AG04449 (cell line): ENCODE results near the gene SHISA8.

ENCODE experiments used
- CTCF ChIA-PET: fragments of 350-600 bp; formaldehyde crosslinking; extraction: SDS; loops from one replicate; lab custom pipeline; 2021; ENCODE audit warnings: antibody characterized with exemption; lab: Yijun Ruan, JAX
- POLR2A ChIA-PET: fragments of 400-600, 350-600 bp; formaldehyde crosslinking; extraction: SDS; loops from one replicate; lab custom pipeline; 2020; ENCODE audit warnings: antibody characterized with exemption, inconsistent platforms; lab: Yijun Ruan, JAX
- DNase-seq: peaks from one replicate; pipeline ENCODE4 v3.0.0-alpha.2; 2010; ENCODE audit warnings: low read depth, low spot score
- H3K4me3 ChIP-seq: 2 replicates; pipeline ENCODE4 v1.5.1; 2011; ENCODE audit warnings: low read depth, mild to moderate bottlenecking, control low read depth, low read length
- CTCF ChIP-seq: IDR thresholded peaks from one replicate; pipeline ENCODE4 v1.5.1; 2011; ENCODE audit warnings: mild to moderate bottlenecking, moderate library complexity, low read length, control low read depth, inconsistent platforms; ENCODE audit not compliant: insufficient read depth; ENCODE audit errors: missing control alignments

Gene SHISA8

DNA sequence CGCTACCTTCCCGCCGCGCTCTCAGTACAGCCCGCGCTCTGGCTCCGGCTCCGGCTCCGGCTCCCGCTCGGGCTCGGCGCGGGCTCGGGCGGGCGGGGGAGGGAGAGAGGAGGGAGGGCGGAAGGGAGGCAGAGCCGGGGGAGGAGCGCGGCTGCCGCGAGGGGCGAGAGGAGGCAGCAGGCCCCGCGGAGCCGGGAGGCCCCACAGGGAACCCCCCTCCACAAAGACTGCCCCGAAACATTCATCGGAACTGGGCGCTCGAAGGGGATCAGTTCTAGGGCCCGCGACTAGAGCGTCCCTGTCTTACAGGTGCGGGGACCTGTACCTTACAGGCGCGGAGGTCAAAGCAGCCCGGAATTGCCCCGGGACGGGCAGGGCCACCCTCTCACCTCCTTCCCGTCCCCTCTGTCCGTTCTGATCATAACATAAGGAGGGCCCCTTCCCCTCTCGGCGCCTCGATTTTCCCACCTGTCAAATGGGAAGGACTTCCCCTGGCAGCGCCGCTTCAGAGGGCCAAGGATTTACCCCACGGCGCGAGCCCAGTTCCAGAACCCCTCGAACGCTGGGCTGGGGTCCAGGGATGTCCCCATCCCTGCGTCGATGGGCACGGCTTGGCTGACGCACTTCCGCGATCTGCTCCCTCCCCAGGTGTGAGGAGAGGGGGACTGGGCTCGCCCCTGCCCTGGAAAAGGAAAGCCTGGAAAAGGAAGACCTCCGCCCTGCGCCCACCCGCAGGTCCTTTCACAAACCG is at the start of gene SHISA8:
SHISA8 (minus strand) TSS at position 40 of the 751 bp plus-strand sequence. CDS start 407 bp downstream, outside the sequence.
- POLR2A ChIA-PET, result no interaction called here
- no peak within 1 kb of the TSS for H3K4me3 ChIP-seq
- no peak for TF ChIP-seq CTCF
- DNase-seq, result no peak
- CTCF ChIA-PET, result no interaction called here

DNA sequence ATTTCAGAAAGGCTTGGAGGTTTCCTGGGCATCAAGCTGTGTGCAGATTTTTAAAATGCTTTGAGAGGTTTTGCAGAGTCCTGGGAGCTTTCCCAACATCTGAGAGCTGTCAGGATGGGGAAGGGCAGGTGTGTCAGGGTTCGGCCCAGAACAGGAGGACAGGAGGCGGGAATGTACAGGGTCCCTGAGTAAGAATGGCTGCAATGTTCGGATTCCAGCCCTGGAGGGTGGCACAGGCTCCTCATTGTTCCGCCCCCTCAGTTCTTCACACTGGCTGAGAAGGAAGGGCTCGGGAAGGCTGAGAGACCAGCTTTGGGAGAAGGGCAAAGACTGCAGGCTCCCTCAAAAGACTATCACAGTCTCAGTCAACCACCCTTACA is 49.2 kb upstream of the SHISA8 start:
- POLR2A ChIA-PET, result no interaction called here
- CTCF ChIA-PET, result interaction anchor here (1.1 to 7.4 kb wide), 7 partner anchors 7 to 510 kb away, joined by 3 to 36 read pairs (median 4); no protein-coding TSS in a partner anchor
- no peak for TF ChIP-seq CTCF

DNA sequence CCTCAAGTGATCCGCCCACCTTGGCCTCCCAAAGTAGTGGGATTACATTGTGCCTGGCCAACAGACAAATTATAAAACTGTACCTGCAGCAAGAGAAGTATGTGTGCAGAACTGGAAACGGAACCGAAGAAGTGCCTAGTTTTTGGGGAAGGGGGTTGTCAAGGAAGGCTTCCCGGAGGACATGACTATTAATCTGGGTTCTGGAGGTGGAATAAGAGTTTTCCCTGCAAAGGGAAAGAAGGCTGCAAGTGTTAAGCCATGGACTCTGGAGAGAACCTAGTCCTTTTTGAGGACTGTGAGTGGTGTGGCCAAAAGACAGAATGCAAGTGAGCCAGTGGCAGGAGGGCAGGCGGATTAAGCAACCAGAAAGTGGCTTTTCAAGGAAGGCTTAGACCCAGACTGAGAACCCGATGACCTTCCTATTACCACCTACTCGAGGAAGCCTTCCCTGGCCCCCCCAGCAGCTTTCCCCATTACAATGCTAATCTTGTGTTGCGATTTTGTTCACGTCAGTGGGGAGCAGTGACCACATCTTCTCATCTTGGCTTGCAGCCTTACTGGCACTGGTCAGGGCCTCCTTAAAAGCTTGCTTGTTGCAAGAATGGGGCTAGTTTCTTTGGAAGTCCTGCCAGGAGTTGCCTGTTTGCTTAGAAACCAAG is 48.7 kb upstream of the SHISA8 start:
- DNase-seq, result no peak
- ChIA-PET POLR2A (no interaction called here), CTCF (interaction anchor here (0.8 to 7.4 kb wide), 8 partner anchors 8 to 510 kb away, joined by 3 to 36 read pairs (median 4); no protein-coding TSS in a partner anchor)
- no peak for TF ChIP-seq CTCF
- no peak overlapping the region for H3K4me3 ChIP-seq

More for the DNA sequence above, 49.2 kb upstream of the SHISA8 start:
- H3K4me3 ChIP-seq, result no peak overlapping the region
- no peak for DNase-seq

DNA sequence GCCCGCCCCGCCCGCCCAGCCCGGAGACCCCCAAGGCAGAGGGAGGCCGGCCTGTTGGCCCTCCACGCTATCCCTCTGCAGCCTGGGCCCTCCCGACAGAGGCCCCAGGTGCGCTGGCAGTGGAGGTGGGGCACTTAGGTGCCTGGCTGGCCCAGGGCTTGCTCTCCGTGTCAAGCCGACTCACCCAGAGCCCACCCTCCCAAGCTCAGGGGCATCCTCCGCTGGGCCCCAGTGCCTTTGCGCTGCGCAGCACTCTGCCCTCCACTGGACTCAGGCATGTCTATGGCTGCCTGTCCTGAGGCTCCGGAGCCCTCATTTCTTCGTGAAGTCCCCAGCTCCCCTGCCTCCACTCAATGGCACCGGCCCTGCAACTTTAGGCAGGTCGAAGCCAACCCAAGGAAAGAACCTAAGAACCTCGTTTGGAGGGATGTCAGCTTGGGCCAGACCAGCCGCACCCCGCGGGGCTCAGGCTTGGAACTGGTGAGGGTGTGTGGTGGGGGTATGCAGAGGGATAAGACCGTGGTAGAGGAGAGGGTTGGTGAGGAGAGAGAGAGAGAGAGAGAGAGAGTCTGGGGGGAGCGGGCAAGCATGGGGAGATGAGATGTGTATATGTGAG is 43.2 kb upstream of the SHISA8 start:
- no peak overlapping the region for H3K4me3 ChIP-seq
- CTCF ChIA-PET, result interaction anchor here (0.8 to 3.5 kb wide), 7 partner anchors 8 to 478 kb away, joined by 3 to 21 read pairs (median 3); no protein-coding TSS in a partner anchor
- POLR2A ChIA-PET, result no interaction called here
- no peak for DNase-seq
- no peak for TF ChIP-seq CTCF

GRCh38 chr22:41952713-41953112 is 37.8 kb upstream of the SHISA8 start:
- DNase-seq, result no peak
- no peak for TF ChIP-seq CTCF
- ChIA-PET CTCF (interaction anchor here (0.8 to 2.9 kb wide), 5 partner anchors 12 to 492 kb away, joined by 3 to 9 read pairs (median 4); no protein-coding TSS in a partner anchor), POLR2A (no interaction called here)
- H3K4me3 ChIP-seq, result no peak overlapping the region
